ENCODE results near the gene BACH1. TPM values are rescaled to one million over a fixed set of nuclear protein-coding genes. Genes with fewer than 3 reads are reported as not detected.
"Not testable (repeated sequence)": the region's sequence is repeated elsewhere in the genome, so short reads cannot be mapped to it uniquely, and the experiment has no call there.

The BACH1 gene
- total RNA-seq, 1 donor = 232 TPM

GRCh38 chr21:29338256-29338655, 39.5 kb downstream of the BACH1 start:
- peaks cover 13% of the 10 kb centered on the region for H3K4me1 ChIP-seq (ENCODE audit: insufficient read depth, low read length)
- no peaks in the 10 kb centered on the region for H3K9me3 ChIP-seq (ENCODE audit: low read depth, low read length)
- H3K27me3 ChIP-seq (ENCODE audit: insufficient read depth, low read length) = no peaks in the 10 kb centered on the region

GRCh38 chr21:29340228-29340627, 41.5 kb downstream of the BACH1 start:
- Histone ChIP-seq H3K4me1 (ENCODE audit: insufficient read depth, low read length) (no peaks in the 10 kb centered on the region), H3K27me3 (ENCODE audit: insufficient read depth, low read length) (no peaks in the 10 kb centered on the region), H3K4me3 (ENCODE audit: low read length) (no peak overlapping the region), H3K9me3 (ENCODE audit: low read depth, low read length) (no peaks in the 10 kb centered on the region)

More at GRCh38 chr21:29338256-29338655, 39.5 kb downstream of the BACH1 start:
- H3K4me3 ChIP-seq (ENCODE audit: low read length) = no peak overlapping the region

DNA sequence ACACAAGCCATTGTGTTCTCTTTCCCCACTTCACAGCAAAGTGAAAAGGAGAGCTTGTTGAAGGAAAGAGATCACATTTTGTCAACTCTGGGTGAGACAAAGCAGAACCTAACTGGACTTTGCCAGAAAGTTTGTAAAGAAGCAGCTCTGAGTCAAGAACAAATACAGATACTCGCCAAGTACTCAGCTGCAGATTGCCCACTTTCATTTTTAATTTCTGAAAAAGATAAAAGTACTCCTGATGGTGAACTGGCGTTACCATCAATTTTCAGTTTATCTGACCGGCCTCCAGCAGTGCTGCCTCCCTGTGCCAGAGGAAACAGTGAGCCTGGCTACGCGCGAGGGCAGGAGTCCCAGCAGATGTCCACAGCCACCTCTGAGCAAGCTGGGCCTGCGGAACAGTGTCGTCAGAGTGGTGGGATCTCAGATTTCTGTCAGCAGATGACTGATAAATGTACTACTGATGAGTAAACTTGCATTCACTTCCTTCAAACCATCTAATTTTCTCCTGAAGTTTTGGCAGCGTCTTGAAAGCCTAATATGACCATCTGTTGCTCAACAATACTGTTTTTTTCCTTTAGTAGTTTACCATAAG, 43.7 kb downstream of the BACH1 start:
- H3K4me3 ChIP-seq (ENCODE audit: low read length) = no peak overlapping the region
- H3K9me3 ChIP-seq (ENCODE audit: low read depth, low read length) = no peaks in the 10 kb centered on the region
- H3K4me1 ChIP-seq (ENCODE audit: insufficient read depth, low read length) = peaks cover 13% of the 10 kb centered on the region
- no peaks in the 10 kb centered on the region for H3K27me3 ChIP-seq (ENCODE audit: insufficient read depth, low read length)

DNA sequence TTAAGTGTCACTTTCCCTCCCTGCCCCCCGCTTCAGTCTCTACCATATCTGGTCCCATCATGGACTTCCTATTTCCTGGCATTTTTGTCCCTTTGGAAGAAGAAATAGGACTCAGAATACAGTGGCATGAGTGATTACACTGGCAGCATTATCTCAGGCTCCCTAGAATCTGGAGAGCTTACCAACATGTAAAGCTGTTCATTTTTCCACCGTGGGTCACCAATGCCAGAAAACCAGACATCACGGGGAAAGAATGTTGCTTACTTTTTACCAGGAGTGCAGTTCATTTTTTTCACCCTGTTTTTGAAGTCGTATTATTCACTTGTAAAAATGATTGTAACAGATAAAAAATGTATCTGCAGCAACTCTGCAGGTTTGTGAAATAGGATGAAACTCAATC, 44.8 kb downstream of the BACH1 start:
- Histone ChIP-seq H3K27me3 (ENCODE audit: insufficient read depth, low read length) (no peaks in the 10 kb centered on the region), H3K9me3 (ENCODE audit: low read depth, low read length) (no peaks in the 10 kb centered on the region), H3K4me3 (ENCODE audit: low read length) (no peak overlapping the region), H3K4me1 (ENCODE audit: insufficient read depth, low read length) (peaks cover 24% of the 10 kb centered on the region)

DNA sequence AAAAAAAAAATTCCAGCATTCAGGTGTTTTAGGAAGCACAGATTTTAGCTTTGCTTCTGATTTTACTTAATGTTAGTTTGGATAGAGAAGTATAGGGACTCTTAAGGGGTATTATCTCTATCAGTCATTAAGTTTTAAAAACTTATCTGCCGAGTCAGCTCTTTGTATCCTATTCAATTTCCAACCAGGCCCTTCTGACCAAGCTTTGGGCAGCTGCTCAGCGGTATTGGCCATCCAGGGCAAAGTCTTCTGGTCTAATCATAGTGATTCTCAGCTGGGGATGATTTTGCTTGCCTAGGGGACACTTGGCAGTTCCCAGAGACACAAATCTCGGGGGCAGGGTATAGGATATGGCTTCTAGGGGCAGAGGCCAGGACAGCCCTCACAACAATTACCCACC, 47.6 kb downstream of the BACH1 start:
- Histone ChIP-seq H3K4me3 (ENCODE audit: low read length) (no peak overlapping the region), H3K9me3 (ENCODE audit: low read depth, low read length) (no peaks in the 10 kb centered on the region), H3K27me3 (ENCODE audit: insufficient read depth, low read length) (no peaks in the 10 kb centered on the region), H3K4me1 (ENCODE audit: insufficient read depth, low read length) (peaks cover 25% of the 10 kb centered on the region)

- no peaks in the 10 kb centered on the region for H3K27me3 ChIP-seq (ENCODE audit: insufficient read depth, low read length)
- peaks cover 25% of the 10 kb centered on the region for H3K4me1 ChIP-seq (ENCODE audit: insufficient read depth, low read length)
- no peaks in the 10 kb centered on the region for H3K9me3 ChIP-seq (ENCODE audit: low read depth, low read length)
- H3K4me3 ChIP-seq (ENCODE audit: low read length) = no peak overlapping the region
These were observed 48.0 kb downstream of the BACH1 start for GRCh38 chr21:29346771-29347170.

DNA sequence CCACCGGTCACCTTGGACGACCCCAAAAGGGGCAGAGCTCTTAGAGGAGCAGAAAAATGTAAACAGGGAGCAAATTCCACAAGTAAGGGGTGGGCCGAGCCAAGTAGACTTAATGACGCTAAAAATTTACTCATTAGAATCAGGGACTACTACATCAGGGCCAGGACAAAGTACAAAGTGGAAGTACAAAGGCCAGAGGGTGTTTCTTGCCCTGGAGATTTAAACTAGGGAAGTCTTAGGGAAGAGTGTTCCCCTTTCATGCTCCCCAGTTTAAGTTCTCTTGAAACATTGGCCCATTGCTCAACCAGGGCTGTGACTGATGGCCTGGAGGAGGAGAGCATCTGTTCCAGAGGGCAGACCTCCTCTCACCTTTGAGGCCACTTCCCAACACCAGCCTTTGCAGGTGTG, 48.6 kb downstream of the BACH1 start:
- no peak overlapping the region for H3K4me3 ChIP-seq (ENCODE audit: low read length)
- H3K9me3 ChIP-seq (ENCODE audit: low read depth, low read length) = no peaks in the 10 kb centered on the region
- no peaks in the 10 kb centered on the region for H3K27me3 ChIP-seq (ENCODE audit: insufficient read depth, low read length)
- H3K4me1 ChIP-seq (ENCODE audit: insufficient read depth, low read length) = peaks cover 25% of the 10 kb centered on the region

DNA sequence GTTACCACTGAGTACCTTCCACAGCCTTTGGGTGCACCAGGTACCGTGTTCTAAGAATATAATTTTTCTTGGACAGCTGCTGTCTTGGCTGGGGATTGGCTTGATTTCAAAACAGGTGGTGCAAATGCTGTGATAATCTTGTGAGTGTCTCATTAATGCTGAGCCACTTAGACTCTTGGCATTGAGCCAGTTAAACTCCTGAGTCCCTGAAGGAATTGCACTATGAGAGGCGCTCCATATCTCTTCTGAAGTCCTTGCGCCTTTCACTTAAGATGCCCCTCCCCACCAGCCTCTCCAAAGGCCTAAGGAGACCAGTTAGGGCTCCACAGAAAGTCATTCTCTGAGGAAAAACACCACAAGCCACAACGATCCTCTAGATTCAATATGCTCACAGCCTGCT, 51.0 kb downstream of the BACH1 start:
- peaks cover 25% of the 10 kb centered on the region for H3K4me1 ChIP-seq (ENCODE audit: insufficient read depth, low read length)
- no peak overlapping the region for H3K4me3 ChIP-seq (ENCODE audit: low read length)
- H3K27me3 ChIP-seq (ENCODE audit: insufficient read depth, low read length) = no peaks in the 10 kb centered on the region
- no peaks in the 10 kb centered on the region for H3K9me3 ChIP-seq (ENCODE audit: low read depth, low read length)

DNA sequence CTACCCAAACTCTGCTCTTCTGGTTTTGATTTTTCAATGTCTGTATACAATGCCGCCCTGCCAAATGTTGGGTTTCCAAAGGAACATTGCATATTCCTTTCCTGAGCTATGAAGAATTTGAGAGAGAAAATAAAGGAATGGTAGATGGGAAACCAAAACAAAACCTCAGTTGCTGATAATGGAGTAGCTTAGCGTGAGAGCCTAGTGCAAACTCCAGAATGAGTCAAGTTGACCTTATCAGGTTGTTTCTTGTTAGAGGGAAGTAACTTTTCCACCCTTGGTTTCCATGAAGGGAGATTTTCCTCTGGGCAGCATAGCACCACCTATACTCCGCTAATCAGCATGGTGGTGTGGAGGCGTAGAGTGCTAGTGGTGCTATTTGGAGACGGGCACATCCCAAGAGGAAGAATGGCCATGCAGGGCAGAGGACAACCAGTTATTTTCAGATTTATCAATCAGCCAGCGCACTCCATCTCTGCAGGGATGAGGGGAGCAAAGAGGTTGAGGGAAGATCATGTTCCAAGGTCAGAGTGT, 51.6 kb downstream of the BACH1 start:
- Histone ChIP-seq H3K4me1 (ENCODE audit: insufficient read depth, low read length) (peaks cover 25% of the 10 kb centered on the region), H3K9me3 (ENCODE audit: low read depth, low read length) (no peaks in the 10 kb centered on the region), H3K27me3 (ENCODE audit: insufficient read depth, low read length) (no peaks in the 10 kb centered on the region), H3K4me3 (ENCODE audit: low read length) (no peak overlapping the region)

GRCh38 chr21:29351691-29352090, 53.0 kb downstream of the BACH1 start:
- H3K27me3 ChIP-seq (ENCODE audit: insufficient read depth, low read length) = no peaks in the 10 kb centered on the region
- peaks cover 24% of the 10 kb centered on the region for H3K4me1 ChIP-seq (ENCODE audit: insufficient read depth, low read length)
- H3K9me3 ChIP-seq (ENCODE audit: low read depth, low read length) = no peaks in the 10 kb centered on the region
- H3K4me3 ChIP-seq (ENCODE audit: low read length) = no peak overlapping the region

GRCh38 chr21:29355043-29355710, 56.5 kb downstream of the BACH1 start:
- H3K9me3 ChIP-seq (ENCODE audit: low read depth, low read length); H3K27me3 ChIP-seq (ENCODE audit: insufficient read depth, low read length); H3K4me3 ChIP-seq (ENCODE audit: low read length): not testable (repeated sequence)
- peaks cover 23% of the 10 kb centered on the region for H3K4me1 ChIP-seq (ENCODE audit: insufficient read depth, low read length)

- H3K27me3 ChIP-seq (ENCODE audit: insufficient read depth, low read length); H3K4me3 ChIP-seq (ENCODE audit: low read length); H3K9me3 ChIP-seq (ENCODE audit: low read depth, low read length): not testable (repeated sequence)
- peaks cover 23% of the 10 kb centered on the region for H3K4me1 ChIP-seq (ENCODE audit: insufficient read depth, low read length)
These were observed 57.6 kb downstream of the BACH1 start for GRCh38 chr21:29356291-29356690.

GRCh38 chr21:29356810-29357209, 58.1 kb downstream of the BACH1 start:
- not testable (repeated sequence) for H3K27me3 ChIP-seq (ENCODE audit: insufficient read depth, low read length); H3K9me3 ChIP-seq (ENCODE audit: low read depth, low read length)

DNA sequence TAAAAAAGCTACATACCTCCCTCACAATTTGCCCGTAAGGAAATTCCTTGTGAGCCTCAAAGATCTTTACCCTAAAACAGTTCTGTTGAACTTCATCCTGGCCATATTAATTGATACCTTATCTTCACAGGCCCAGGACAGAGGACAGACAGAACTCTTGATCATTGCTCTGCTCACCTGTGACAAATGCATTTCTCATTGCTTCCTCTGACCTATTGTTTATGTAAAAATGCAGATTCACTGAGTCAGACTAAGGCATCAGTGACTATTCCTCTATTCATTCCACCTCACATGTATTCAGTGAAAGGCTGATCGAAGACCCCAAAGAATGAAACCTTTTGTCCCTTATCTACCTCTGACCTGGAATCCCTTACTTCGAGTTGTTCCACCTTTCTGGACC, 61.0 kb downstream of the BACH1 start:
- peaks cover 23% of the 10 kb centered on the region for H3K4me1 ChIP-seq (ENCODE audit: insufficient read depth, low read length)
- no peak overlapping the region for H3K4me3 ChIP-seq (ENCODE audit: low read length)
- H3K27me3 ChIP-seq (ENCODE audit: insufficient read depth, low read length) = no peaks in the 10 kb centered on the region
- H3K9me3 ChIP-seq (ENCODE audit: low read depth, low read length) = no peaks in the 10 kb centered on the region

More at GRCh38 chr21:29356810-29357209, 58.1 kb downstream of the BACH1 start:
- H3K4me3 ChIP-seq (ENCODE audit: low read length) = not testable (repeated sequence)
- peaks cover 23% of the 10 kb centered on the region for H3K4me1 ChIP-seq (ENCODE audit: insufficient read depth, low read length)

DNA sequence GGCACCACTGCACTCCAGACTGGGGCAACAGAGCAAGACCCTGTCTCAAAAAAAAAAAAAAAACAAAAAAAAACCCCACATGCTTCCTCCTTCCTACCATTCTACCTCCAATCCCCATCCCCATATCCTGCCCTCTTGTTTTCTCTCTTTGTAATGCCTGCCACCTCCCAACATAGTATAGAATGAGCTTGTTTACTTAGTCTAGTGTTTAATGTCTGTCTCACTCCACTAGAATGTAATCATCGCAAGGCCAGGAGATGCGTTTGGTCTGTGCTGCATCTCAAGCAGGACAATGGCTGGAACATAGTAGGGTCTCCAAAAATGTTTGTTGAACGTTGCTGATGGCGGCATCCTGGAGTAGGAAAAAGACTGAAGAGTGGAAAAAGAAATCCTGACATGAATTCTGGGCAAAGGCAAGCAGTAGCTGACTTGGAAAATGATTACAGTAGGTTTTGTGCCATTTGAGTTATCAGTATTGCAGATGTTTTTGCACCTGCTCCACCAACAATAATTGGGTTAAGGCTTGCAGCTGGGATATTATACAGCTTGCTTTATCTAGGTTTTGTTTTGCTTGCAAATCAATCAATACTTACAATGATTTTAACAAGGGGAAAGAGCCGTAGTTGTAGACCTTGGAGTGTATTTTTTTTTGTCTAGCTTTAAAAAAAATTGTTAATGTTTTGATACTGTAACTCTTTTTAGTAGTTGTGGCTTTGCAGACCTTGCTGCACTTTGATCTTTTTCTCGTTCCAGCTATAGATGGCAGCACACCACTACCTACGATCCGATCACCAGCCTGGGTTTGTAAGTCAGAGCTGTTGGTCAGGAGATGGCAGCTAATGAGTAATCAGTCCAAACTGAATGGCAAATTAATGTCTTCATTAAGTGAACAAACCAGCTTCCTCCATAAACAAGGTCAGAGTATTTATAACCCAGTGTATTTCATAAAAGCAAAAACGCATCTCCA, 62.4 kb downstream of the BACH1 start:
- no peaks in the 10 kb centered on the region for H3K27me3 ChIP-seq (ENCODE audit: insufficient read depth, low read length)
- no peaks in the 10 kb centered on the region for H3K9me3 ChIP-seq (ENCODE audit: low read depth, low read length)
- H3K4me3 ChIP-seq (ENCODE audit: low read length) = no peak overlapping the region
- H3K4me1 ChIP-seq (ENCODE audit: insufficient read depth, low read length) = peaks cover 19% of the 10 kb centered on the region
